K562 (cell line): Measurements from ENCODE around the gene CD160. TPM values are rescaled to one million over a fixed set of nuclear protein-coding genes. Genes with fewer than 3 reads are reported as not detected.
A peak's percentile ranks its signal among the peaks of the same experiment; 100 is the strongest.

ENCODE experiments used
- ATAC-seq: fragments of 200-7000 bp; cut with Tn5 transposase; 3 replicates; pipeline ENCODE4 v1.9.1; 2020; ENCODE audit warnings: moderate library complexity
- BruUV-seq: library from RNA; stranded (reverse); fragments of 400-500 nt; replicated peaks from 2 replicates; lab custom pipeline; 2021; lab: Mats Ljungman, UMichigan
- CTCF ChIA-PET: fragments of 300-600 bp; formaldehyde crosslinking; extraction: SDS; loops from one replicate; lab custom pipeline; 2021; ENCODE audit warnings: low intra/inter-chr PET ratio; lab: Yijun Ruan, JAX
- POLR2A ChIA-PET: fragments of 300-600, 350-650 bp; sonication (Branson Sonifier 250); formaldehyde crosslinking; extraction: SDS; loops from one replicate; lab custom pipeline; 2021; ENCODE audit warnings: antibody characterized with exemption, inconsistent platforms; lab: Yijun Ruan, JAX
- DNase-seq, 4 experiments: peaks; one replicate each; pipeline versions ENCODE4 v3.0.0 to v3.0.0-alpha.2; 2011 to 2018; ENCODE audit warnings: low spot score in 3 of 4, mixed read lengths in 3 of 4; ENCODE audit errors: extremely low read depth in 1 of 4
- FAIRE-seq: peaks from 2 replicates; lab custom pipeline; 2011; peaks lifted over from hg19 to GRCh38; lab: Jason Lieb, UNC
- H2AFZ ChIP-seq: 2 replicates; pipeline ENCODE4 v1.6.0; 2011; ENCODE audit warnings: low read depth, low read length, control low read depth, inconsistent platforms
- H3K27ac ChIP-seq: fragments of 200-600 bp; 3 replicates; pipeline ENCODE4 v1.8.0; 2011; ENCODE audit warnings: low read depth, mild to moderate bottlenecking, control low read depth, inconsistent platforms, low read length, moderate library complexity, mixed read lengths; ENCODE audit errors: extremely low read depth
- H3K27me3 ChIP-seq, 2 experiments: fragments of 300-600 bp in 1 of 2; 2 replicates in 1 of 2; 3 replicates in 1 of 2; pipeline versions ENCODE4 v1.6.0 to v1.8.0; 2011; ENCODE audit warnings: inconsistent platforms in 2 of 2, low read length in 2 of 2, mild to moderate bottlenecking in 1 of 2, mixed read lengths in 1 of 2, moderate library complexity in 1 of 2; ENCODE audit not compliant: control insufficient read depth in 2 of 2, insufficient read depth in 2 of 2
- H3K36me3 ChIP-seq: fragments of 300-600 bp; 3 replicates; pipeline ENCODE4 v1.8.0; 2011; ENCODE audit warnings: mild to moderate bottlenecking, low read length, inconsistent platforms; ENCODE audit not compliant: control insufficient read depth, insufficient read depth
- H3K4me1 ChIP-seq, 2 experiments: fragments of 200-600 bp in 1 of 2; replicated peaks in 1 of 2; 2 replicates in 1 of 2; 3 replicates in 1 of 2; pipeline versions ENCODE4 v1.5.1 to v1.8.0; 2011; ENCODE audit warnings: inconsistent platforms in 2 of 2, low read length in 2 of 2, mild to moderate bottlenecking in 1 of 2, mixed read lengths in 1 of 2, moderate library complexity in 1 of 2; ENCODE audit not compliant: control insufficient read depth in 2 of 2, insufficient read depth in 2 of 2
- H3K4me2 ChIP-seq: 2 replicates; pipeline ENCODE4 v1.6.1; 2011; ENCODE audit warnings: low read length, control low read depth, inconsistent platforms, mixed read lengths; ENCODE audit not compliant: insufficient read depth
- H3K4me3 ChIP-seq: fragments of 200-600 bp; sonication (generic), shearing (Covaris generic); 2 replicates; pipeline ENCODE4 v1.5.1; 2016; ENCODE audit warnings: control low read depth, inconsistent platforms
- H3K79me2 ChIP-seq: fragments of 200-600 bp; 3 replicates; pipeline ENCODE4 v1.8.0; 2011; ENCODE audit warnings: low read length, inconsistent platforms; ENCODE audit not compliant: control insufficient read depth, insufficient read depth
- H3K9ac ChIP-seq, 2 experiments: 2 replicates each; pipeline versions ENCODE4 v1.6.0 to v1.6.1; 2011; ENCODE audit warnings: low read depth in 2 of 2, low read length in 2 of 2, control low read depth in 1 of 2, inconsistent platforms in 1 of 2, mild to moderate bottlenecking in 1 of 2, mixed read lengths in 1 of 2; ENCODE audit not compliant: insufficient read depth in 1 of 2
- H3K9me1 ChIP-seq: one replicate; pipeline ENCODE4 v1.6.0; 2011; ENCODE audit warnings: inconsistent platforms, mild to moderate bottlenecking, low read length, moderate library complexity; ENCODE audit not compliant: control insufficient read depth, insufficient read depth
- H3K9me3 ChIP-seq: replicated peaks from 2 replicates; pipeline ENCODE4 v1.5.1; 2011; ENCODE audit warnings: low read depth, low read length, inconsistent platforms; ENCODE audit not compliant: control insufficient read depth, insufficient read depth
- H4K20me1 ChIP-seq: replicated peaks from 2 replicates; pipeline ENCODE4 v1.6.1; 2011; ENCODE audit warnings: low read length, inconsistent platforms, mixed read lengths; ENCODE audit not compliant: control insufficient read depth, insufficient read depth
- ATF6 ChIP-seq: sonication (generic); formaldehyde crosslinking; IDR thresholded peaks from 2 replicates; pipeline ENCODE4 v1.4.0; 2020; ENCODE audit warnings: mild to moderate bottlenecking, missing genetic modification reagents
- CEBPB ChIP-seq: fragments of 450-650 bp; IDR thresholded peaks from 2 replicates; pipeline ENCODE4 v1.6.1; 2016; ENCODE audit warnings: missing genetic modification characterization, missing compliant biosample characterization
- FOXK2 ChIP-seq, 2 experiments: fragments of 450-650 bp; IDR thresholded peaks in 1 of 2; conservative IDR thresholded peaks in 1 of 2; 2 replicates each; pipeline ENCODE4 v1.6.1; 2016; ENCODE audit warnings: low read depth in 2 of 2, mild to moderate bottlenecking in 1 of 2
- HNRNPH1 ChIP-seq: fragments of 200-400 bp; formaldehyde crosslinking; optimal IDR thresholded peaks from 2 replicates; pipeline ENCODE3; 2017; ENCODE audit warnings: low read depth, mild to moderate bottlenecking, low read length, moderate library complexity
- LCOR ChIP-seq: sonication (generic); formaldehyde crosslinking; IDR thresholded peaks from 2 replicates; pipeline ENCODE4 v1.8.0; 2022; ENCODE audit warnings: mild to moderate bottlenecking, missing genetic modification reagents
- MXI1 ChIP-seq: IDR thresholded peaks from 2 replicates; pipeline ENCODE4 v1.6.1; 2011; ENCODE audit warnings: low read depth, mild to moderate bottlenecking, improper control_type of control experiment, low read length
- NUFIP1 ChIP-seq: fragments of 450-650 bp; IDR thresholded peaks from 2 replicates; pipeline ENCODE4 v1.6.1; 2018; ENCODE audit not compliant: partially characterized antibody
- TAF7 ChIP-seq: fragments of 450-650 bp; IDR thresholded peaks from 2 replicates; pipeline ENCODE4 v1.6.1; 2016; ENCODE audit warnings: missing genetic modification characterization, missing compliant biosample characterization
- TCFL5 ChIP-seq: fragments of 250-450 bp; sonication (Bioruptor Pico); conservative IDR thresholded peaks from 2 replicates; pipeline ENCODE4 v1.6.1; 2021; ENCODE audit warnings: mild to moderate bottlenecking, moderate library complexity, matching md5 sums
- ZEB2 ChIP-seq: fragments of 450-650 bp; IDR thresholded peaks from 2 replicates; pipeline ENCODE4 v1.6.1; 2016
- ZNF121 ChIP-seq: sonication (generic); formaldehyde crosslinking; conservative IDR thresholded peaks from 2 replicates; pipeline ENCODE4 v1.8.0; 2022; ENCODE audit warnings: missing genetic modification reagents
- ZNF263 ChIP-seq: sonication (generic); formaldehyde crosslinking; IDR thresholded peaks from 2 replicates; pipeline ENCODE4 v1.8.0; 2022; ENCODE audit warnings: mild to moderate bottlenecking, missing genetic modification reagents, borderline replicate concordance
- ZNF589 ChIP-seq: fragments of 200-800 bp; sonication (Bioruptor generic); IDR thresholded peaks from 2 replicates; pipeline ENCODE4 v1.6.1; 2016; ENCODE audit warnings: low read depth, missing genetic modification characterization, missing compliant biosample characterization
- ZNF668 ChIP-seq: fragments of 250-450 bp; sonication (Bioruptor Pico); IDR thresholded peaks from 2 replicates; pipeline ENCODE4 v1.8.0; 2022; ENCODE audit warnings: mild to moderate bottlenecking, inconsistent platforms
- ZNF77 ChIP-seq: fragments of 250-450 bp; sonication (Bioruptor Pico); IDR thresholded peaks from 2 replicates; pipeline ENCODE4 v1.5.0; 2020
- ZNF778 ChIP-seq: fragments of 450-650 bp; formaldehyde crosslinking; IDR thresholded peaks from 2 replicates; pipeline ENCODE4 v1.4.0; 2020; ENCODE audit warnings: mild to moderate bottlenecking, moderate library complexity
- WGBS: fragments of 100-300 bp; shearing (Covaris generic); methylation state at CpG from one replicate; pipeline ENCODE4 v1.1.6; 2016; ENCODE audit warnings: low coverage, mixed read lengths; ENCODE audit not compliant: insufficient coverage; ENCODE audit errors: missing lambda C conversion rate; 5-methylcytosine and 5-hydroxymethylcytosine counted together
- in situ Hi-C: fragments of 300-500 bp; cut with MboI; formaldehyde crosslinking; loops from 4 replicates; pipeline ENCODE4 v1.15.0; 2018; ENCODE audit warnings: inconsistent platforms, mixed read lengths
- intact Hi-C: fragments of 100-400 bp; cut with micrococcal nuclease; formaldehyde crosslinking; loops from 2 replicates; pipeline ENCODE4 v1.14.2; 2022
- polyA plus RNA-seq, 8 experiments: library from polyadenylated mRNA; depleted of rRNA in 4 of 8; stranded (reverse) in 5 of 8; unstranded in 3 of 8; fragments of >200 nt; fragmentation: Nextera tagmentation in 2 of 8; fragmentation: Illumina TruSeq in 1 of 8; extraction: Ambion mirVana in 2 of 8; extraction: Trizol in 1 of 8; gene quantifications; 2 replicates each; pipeline versions ENCODE4 v1.2.1 to v1.2.3, GENCODE V29; 2011 to 2014; ENCODE audit warnings: inconsistent platforms in 1 of 8, missing spikeins in 1 of 8
- total RNA-seq, 7 experiments: library from RNA; depleted of rRNA in 6 of 7; stranded (reverse); fragments of >200 nt in 6 of 7; fragmentation: Illumina TruSeq in 2 of 7; extraction: Trizol in 2 of 7; gene quantifications; 2 replicates each; pipeline versions ENCODE4 v1.2.1 to v1.2.3, GENCODE V29; 2011 to 2021; ENCODE audit warnings: low replicate concordance in 1 of 7

CD160 gene
- total and polyA plus RNA-seq, 9 of the 15 experiments (the other 6 are each of a cell fraction or from before 2014, with no cell fraction given) = 0.01 TPM; not detected in 8

- Histone ChIP-seq H4K20me1 (no peaks in the 10 kb centered on the region), H3K27me3 (no peaks in the 10 kb centered on the region), H3K9me1 (no peaks in the 10 kb centered on the region), H3K4me2 (no peak overlapping the region), H3K36me3 (no peaks in the 10 kb centered on the region), H3K9ac (no peak overlapping the region), H3K4me1 (no peaks in the 10 kb centered on the region), H3K27ac (no peak overlapping the region), H3K9me3 (no peaks in the 10 kb centered on the region), H3K79me2 (no peaks in the 10 kb centered on the region), H2AFZ (no peak overlapping the region), H3K4me3 (no peak overlapping the region)
- 72% methylated on average over 5 of the region's 6 CpGs for WGBS
- ATAC-seq (no peak), DNase-seq (no peak), FAIRE-seq (no peak)
- TF ChIP-seq CEBPB (peak; percentile 36; the same call in 1 of the 2 replicates), TCFL5 (CRISPR knock-in tag) (no peak)
- intact Hi-C loops (no loop called here), in situ Hi-C loops (no loop called here)
- CTCF ChIA-PET = no interaction called here
- BruUV-seq = no TSS peak
- POLR2A ChIA-PET = no interaction called here
Measured at GRCh38 chr1:145688924-145689323, 30.4 kb upstream of the CD160 start.

GRCh38 chr1:145689922-145690321, 29.4 kb upstream of the CD160 start:
- no peaks in the 10 kb centered on the region for H3K9me3 ChIP-seq
- no peaks in the 10 kb centered on the region for H3K27me3 ChIP-seq
- no peak overlapping the region for H2AFZ ChIP-seq
- no peak for ATAC-seq
- no peak overlapping the region for H3K27ac ChIP-seq
- intact Hi-C loops = no loop called here
- H3K9me1 ChIP-seq = no peaks in the 10 kb centered on the region
- no peaks in the 10 kb centered on the region for H3K36me3 ChIP-seq
- H3K4me1 ChIP-seq = no peaks in the 10 kb centered on the region
- WGBS = 68% methylated on average over 6 of the region's 6 CpGs
- FAIRE-seq = no peak
- H3K4me2 ChIP-seq = no peak overlapping the region
- no peak overlapping the region; a peak in 1 of 4 replicates for H3K9ac ChIP-seq
- CTCF ChIA-PET = interaction anchor here (0.7 kb wide), 1 partner anchor 157 kb away, joined by 3 read pairs; no protein-coding TSS in a partner anchor
- no peak for DNase-seq
- POLR2A ChIA-PET = interaction anchor here (1.0 kb wide), 1 partner anchor 10 kb away, joined by 3 read pairs; no protein-coding TSS in a partner anchor
- H4K20me1 ChIP-seq = no peaks in the 10 kb centered on the region
- in situ Hi-C loops = no loop called here
- H3K79me2 ChIP-seq = no peaks in the 10 kb centered on the region
- no peak overlapping the region for H3K4me3 ChIP-seq
- no TSS peak for BruUV-seq
- TF ChIP-seq ZNF778 = no peak
- TF ChIP-seq FOXK2 (conservative IDR thresholded peaks at IDR 0.05 in 1 of 2, IDR thresholded peaks at IDR 0.05 in 1 of 2; ENCODE audit: low read depth in 2 of 2) = no peak
- TF ChIP-seq TAF7 = no peak
- TF ChIP-seq ATF6 (CRISPR knock-in tag) = no peak
- TF ChIP-seq ZNF589 (CRISPR knock-in tag) = no peak
- TF ChIP-seq HNRNPH1 = no peak
- no peak for TF ChIP-seq LCOR (CRISPR knock-in tag)
- TF ChIP-seq ZNF77 (CRISPR knock-in tag) = no peak
- TF ChIP-seq ZNF668 (CRISPR knock-in tag) = no peak
- no peak for TF ChIP-seq MXI1
- TF ChIP-seq ZEB2 = no peak
- no peak for TF ChIP-seq NUFIP1
- no peak for TF ChIP-seq ZNF263 (CRISPR knock-in tag)
- no peak for TF ChIP-seq ZNF121
